GM12878 (cell line): ENCODE results near the gene PRAC2. TPM values are rescaled to one million over a fixed set of nuclear protein-coding genes. Genes with fewer than 3 reads are reported as not detected.

Experiments used
- ATAC-seq: fragments of 200-7000 bp; cut with Tn5 transposase; 3 replicates; pipeline ENCODE4 v1.9.1; 2020; ENCODE audit warnings: mild to moderate bottlenecking, moderate library complexity
- BruUV-seq: library from RNA; stranded (reverse); fragments of 400-500 nt; replicated peaks from 2 replicates; lab custom pipeline; 2021; lab: Mats Ljungman, UMichigan
- CTCF ChIA-PET: fragments of 300-600 bp; sonication (Branson Sonifier 250); formaldehyde crosslinking; extraction: SDS; loops from one replicate; lab custom pipeline; 2021; ENCODE audit warnings: inconsistent platforms; lab: Yijun Ruan, JAX
- POLR2A ChIA-PET: fragments of 350-600 bp; formaldehyde crosslinking; extraction: SDS; loops from one replicate; lab custom pipeline; 2021; ENCODE audit warnings: inconsistent platforms; lab: Charles Lee
- RAD21 ChIA-PET: fragments of 300-600 bp; sonication (Branson Sonifier 250); formaldehyde crosslinking; loops from one replicate; lab custom pipeline; 2023; ENCODE audit warnings: antibody characterized with exemption; ENCODE audit not compliant: unreplicated experiment; lab: Charles Lee
- SMC1A ChIA-PET: fragments of 300-600 bp; sonication (Branson Sonifier 250); formaldehyde crosslinking; loops from one replicate; lab custom pipeline; 2023; ENCODE audit not compliant: unreplicated experiment, uncharacterized antibody; lab: Charles Lee
- DNase-seq: peaks from one replicate; pipeline ENCODE4 v3.0.0-alpha.2; 2011; ENCODE audit warnings: low read depth, low spot score
- FAIRE-seq: peaks from 3 replicates; lab custom pipeline; 2011; peaks lifted over from hg19 to GRCh38; lab: Jason Lieb, UNC
- H2AFZ ChIP-seq: 2 replicates; pipeline ENCODE4 v1.6.0; 2011; ENCODE audit warnings: low read depth, low read length, control low read depth; ENCODE audit not compliant: control insufficient read depth
- H3K27ac ChIP-seq: 2 replicates; pipeline ENCODE4 v1.5.1; 2011; ENCODE audit warnings: control low read depth; ENCODE audit not compliant: control insufficient read depth, insufficient read depth
- H3K27me3 ChIP-seq, 2 experiments: replicated peaks in 1 of 2; 2 replicates each; pipeline versions ENCODE4 v1.6.0 to v1.6.1; 2011; ENCODE audit warnings: low read length in 1 of 2; ENCODE audit not compliant: control insufficient read depth in 2 of 2, insufficient read depth in 2 of 2
- H3K36me3 ChIP-seq, 2 experiments: 2 replicates each; pipeline ENCODE4 v1.5.1; 2011; ENCODE audit warnings: low read length in 1 of 2; ENCODE audit not compliant: control insufficient read depth in 2 of 2, insufficient read depth in 2 of 2
- H3K4me1 ChIP-seq: 2 replicates; pipeline ENCODE4 v1.6.1; 2011; ENCODE audit warnings: mild to moderate bottlenecking, low read length, moderate library complexity, mixed read lengths; ENCODE audit not compliant: control insufficient read depth, insufficient read depth
- H3K4me2 ChIP-seq: 2 replicates; pipeline ENCODE4 v1.6.0; 2011; ENCODE audit warnings: control low read depth; ENCODE audit not compliant: control insufficient read depth, insufficient read depth
- H3K4me3 ChIP-seq: fragments of 200-600 bp; sonication (generic); 2 replicates; pipeline ENCODE4 v1.5.1; 2016
- H3K79me2 ChIP-seq: 2 replicates; pipeline ENCODE4 v1.6.0; 2011; ENCODE audit warnings: low read length; ENCODE audit not compliant: control insufficient read depth, insufficient read depth
- H3K9ac ChIP-seq: 2 replicates; pipeline ENCODE4 v1.8.0; 2011; ENCODE audit warnings: low read length, control low read depth, mixed read lengths; ENCODE audit not compliant: control insufficient read depth, insufficient read depth
- H3K9me3 ChIP-seq: replicated peaks from 3 replicates; pipeline ENCODE4 v1.5.1; 2011; ENCODE audit warnings: mild to moderate bottlenecking, low read length; ENCODE audit not compliant: control insufficient read depth, insufficient read depth
- H4K20me1 ChIP-seq: 2 replicates; pipeline ENCODE4 v1.6.0; 2011; ENCODE audit not compliant: control insufficient read depth, insufficient read depth
- ASH2L ChIP-seq: fragments of 300-600, 200-600 bp; sonication (generic); IDR thresholded peaks from 2 replicates; pipeline ENCODE4 v1.6.1; 2017; ENCODE audit warnings: low read depth, mild to moderate bottlenecking, borderline replicate concordance
- BCL3 ChIP-seq: IDR thresholded peaks from 2 replicates; pipeline ENCODE4 v1.6.1; 2011; ENCODE audit warnings: borderline replicate concordance, low read depth, mild to moderate bottlenecking, moderate library complexity, low read length; ENCODE audit not compliant: insufficient read depth, poor library complexity, severe bottlenecking
- CHD1 ChIP-seq: IDR thresholded peaks from 2 replicates; pipeline ENCODE4 v1.6.1; 2012; ENCODE audit warnings: low read depth, low read length, improper control_type of control experiment
- IKZF2 ChIP-seq, 2 experiments: fragments of 450-650 bp; IDR thresholded peaks; 2 replicates each; pipeline ENCODE4 v1.6.1; 2017; ENCODE audit warnings: mild to moderate bottlenecking in 2 of 2, moderate library complexity in 2 of 2
- RFX5 ChIP-seq: IDR thresholded peaks from 2 replicates; pipeline ENCODE4 v1.6.1; 2011; ENCODE audit warnings: low read depth, low read length, improper control_type of control experiment
- SUZ12 ChIP-seq: fragments of 200-600 bp; sonication (generic); IDR thresholded peaks from one replicate; pipeline ENCODE4 v1.6.1; 2018; ENCODE audit warnings: antibody characterized with exemption, mild to moderate bottlenecking; ENCODE audit not compliant: unreplicated experiment
- WGBS: methylation state at CpG from one replicate; pipeline ENCODE4 v1.1.6; 2016; ENCODE audit warnings: low lambda C conversion rate; ENCODE audit not compliant: insufficient replicate concordance, insufficient coverage; ENCODE audit errors: missing lambda C conversion rate; 5-methylcytosine and 5-hydroxymethylcytosine counted together
- in situ Hi-C: fragments of 300-500 bp; cut with MboI; formaldehyde crosslinking; loops from 9 replicates; pipeline ENCODE4 v1.14.3; 2018; ENCODE audit warnings: mixed read lengths
- intact Hi-C: fragments of 100-400 bp; cut with micrococcal nuclease; formaldehyde crosslinking; loops from one replicate; pipeline ENCODE4 v1.14.2; 2022; ENCODE audit not compliant: unreplicated experiment
- polyA plus RNA-seq, 11 experiments: library from polyadenylated mRNA; depleted of rRNA in 4 of 11; unstranded in 6 of 11; stranded (reverse) in 5 of 11; fragments of >200 nt; fragmentation: Nextera tagmentation in 4 of 11; fragmentation: Illumina TruSeq in 1 of 11; extraction: Ambion mirVana in 4 of 11; extraction: Trizol in 1 of 11; gene quantifications; 1 replicate in 1 of 11; 2 replicates in 10 of 11; pipeline versions ENCODE4 v1.2.1 to v1.2.3, GENCODE V29; 2011 to 2016; ENCODE audit warnings: inconsistent platforms in 2 of 11, missing spikeins in 2 of 11, low read depth in 1 of 11
- total RNA-seq, 4 experiments: library from RNA; depleted of rRNA in 3 of 4; stranded (reverse); fragments of >200 nt in 3 of 4; fragmentation: Illumina TruSeq in 1 of 4; extraction: Trizol in 1 of 4; gene quantifications; 2 replicates each; pipeline versions ENCODE4 v1.2.1 to v1.2.3, GENCODE V29; 2013 to 2021

Gene PRAC2
- total and polyA plus RNA-seq, 10 of the 15 experiments (the other 5 are each of a cell fraction or from before 2014, with no cell fraction given) = 0.31 TPM; not detected in 9

- BruUV-seq = no TSS peak
- in situ Hi-C loops (loop anchor here (5.0 kb wide), 1 partner anchor 154 kb away; no protein-coding TSS in a partner anchor), intact Hi-C loops (no loop called here)
- SMC1A ChIA-PET = no interaction called here
- Histone ChIP-seq H2AFZ (no peak within 1 kb of the TSS), H4K20me1 (no peaks in the 10 kb centered on the region), H3K27me3 (peaks cover 26 to 45% of the 10 kb centered on the region in 2 experiments), H3K4me2 (no peak within 1 kb of the TSS), H3K27ac (no peak within 1 kb of the TSS), H3K9me3 (no peaks in the 10 kb centered on the region), H3K36me3 (no peaks in the 10 kb centered on the region), H3K79me2 (no peaks in the 10 kb centered on the region), H3K4me3 (no peak within 1 kb of the TSS), H3K9ac (no peak within 1 kb of the TSS), H3K4me1 (no peaks in the 10 kb centered on the region; the same call in 1 of the 2 replicates)
- no peak for DNase-seq
- no peak for FAIRE-seq
- TF ChIP-seq CHD1 = no peak
- TF ChIP-seq IKZF2 (IDR thresholded peaks at IDR 0.05) = no peak
- TF ChIP-seq ASH2L = no peak
- TF ChIP-seq SUZ12 = peak; percentile 23
- no peak for TF ChIP-seq RFX5
- TF ChIP-seq BCL3 = no peak
- 20% methylated on average over 46 of the region's 55 CpGs for WGBS
- RAD21 ChIA-PET = interaction anchor here (1.2 kb wide), 1 partner anchor 151 kb away, joined by 5 read pairs; no protein-coding TSS in a partner anchor
- no peak for ATAC-seq
- POLR2A ChIA-PET = no interaction called here
- CTCF ChIA-PET = interaction anchor here (0.7 to 6.4 kb wide), 4 partner anchors 13 to 150 kb away, joined by 3 to 108 read pairs (median 3); no protein-coding TSS in a partner anchor
Observed at GRCh38 chr17:48728232-48729231, 5.5 kb downstream of the PRAC2 start, which contains the start of gene HOXB13. HOXB13 (minus strand) TSS chr17:48728750; CDS start chr17:48728593, 157 bp downstream.
